CD8-positive, alpha-beta memory T cell (primary cell): ENCODE measurements around the gene BTNL9. TPM values are rescaled to one million over a fixed set of nuclear protein-coding genes. Genes with fewer than 3 reads are reported as not detected.

ENCODE experiments used
- CTCF ChIA-PET: fragments of 350-600 bp; sonication (Branson Sonifier 250); formaldehyde crosslinking; loops from one replicate; lab custom pipeline; 2021; ENCODE audit warnings: antibody characterized with exemption; lab: Charles Lee
- POLR2A ChIA-PET: fragments of 350-600 bp; sonication (Branson Sonifier 250); formaldehyde crosslinking; loops from one replicate; lab custom pipeline; 2021; ENCODE audit warnings: antibody characterized with exemption; lab: Charles Lee
- DNase-seq, 5 donors: peaks; one replicate each; pipeline versions ENCODE4 v3.0.0 to v3.0.0-alpha.2; 2020 to 2022; ENCODE audit warnings: mixed read lengths in 1 of 5
- H3K27ac ChIP-seq: one replicate; pipeline ENCODE4 v1.7.0; 2013; ENCODE audit warnings: low read depth, mild to moderate bottlenecking, low read length, moderate library complexity
- H3K27me3 ChIP-seq: 2 replicates; pipeline ENCODE4 v1.7.0; 2013; ENCODE audit warnings: low read length, mild to moderate bottlenecking; ENCODE audit not compliant: insufficient read depth, poor library complexity, severe bottlenecking
- H3K36me3 ChIP-seq: 2 replicates; pipeline ENCODE4 v1.7.0; 2013; ENCODE audit warnings: mild to moderate bottlenecking, low read length, moderate library complexity; ENCODE audit not compliant: insufficient read depth
- H3K4me1 ChIP-seq: 2 replicates; pipeline ENCODE4 v1.7.0; 2013; ENCODE audit warnings: mild to moderate bottlenecking, low read length, moderate library complexity; ENCODE audit not compliant: insufficient read depth
- H3K4me3 ChIP-seq: 2 replicates; pipeline ENCODE4 v1.7.0; 2013; ENCODE audit warnings: mild to moderate bottlenecking, low read length
- H3K9me3 ChIP-seq: 2 replicates; pipeline ENCODE4 v1.7.0; 2013; ENCODE audit warnings: mild to moderate bottlenecking, low read length
- H3K27ac Mint-ChIP-seq, 8 donors: one replicate each; pipeline ENCODE4 v1.8.0; 2020 to 2021; ENCODE audit warnings: mixed read lengths in 8 of 8, mild to moderate bottlenecking in 6 of 8, inconsistent platforms in 3 of 8, moderate library complexity in 3 of 8
- H3K27me3 Mint-ChIP-seq, 2 donors: one replicate each; pipeline ENCODE4 v1.8.0; 2020 to 2021; ENCODE audit warnings: mixed read lengths in 2 of 2, mild to moderate bottlenecking in 1 of 2, moderate library complexity in 1 of 2
- H3K36me3 Mint-ChIP-seq, 3 donors: one replicate each; pipeline ENCODE4 v1.8.0; 2020 to 2021; ENCODE audit warnings: mixed read lengths in 3 of 3, inconsistent platforms in 1 of 3, mild to moderate bottlenecking in 1 of 3
- H3K4me1 Mint-ChIP-seq, 3 donors: one replicate each; pipeline ENCODE4 v1.8.0; 2020 to 2021; ENCODE audit warnings: mixed read lengths in 3 of 3, inconsistent platforms in 1 of 3, mild to moderate bottlenecking in 1 of 3
- H3K4me3 Mint-ChIP-seq, 7 donors: one replicate each; pipeline ENCODE4 v1.8.0; 2020 to 2021; ENCODE audit warnings: mixed read lengths in 7 of 7, mild to moderate bottlenecking in 6 of 7, moderate library complexity in 4 of 7, inconsistent platforms in 2 of 7
- H3K9me3 Mint-ChIP-seq, 5 donors: one replicate each; pipeline ENCODE4 v1.8.0; 2020 to 2022; ENCODE audit warnings: mixed read lengths in 5 of 5, mild to moderate bottlenecking in 3 of 5, moderate library complexity in 2 of 5, inconsistent platforms in 1 of 5
- polyA plus RNA-seq: library from polyadenylated mRNA; unstranded; fragments of 300-500 nt; fragmentation: Illumina TruSeq; gene quantifications from one replicate; pipeline ENCODE4 v1.2.3, GENCODE V29; 2021
- total RNA-seq, 2 experiments: library from RNA; stranded (reverse); gene quantifications; one replicate each; pipeline ENCODE4 v1.2.3, GENCODE V29; 2021

The BTNL9 gene
- total and polyA plus RNA-seq, 3 experiments from 2014 or later: not detected

DNA sequence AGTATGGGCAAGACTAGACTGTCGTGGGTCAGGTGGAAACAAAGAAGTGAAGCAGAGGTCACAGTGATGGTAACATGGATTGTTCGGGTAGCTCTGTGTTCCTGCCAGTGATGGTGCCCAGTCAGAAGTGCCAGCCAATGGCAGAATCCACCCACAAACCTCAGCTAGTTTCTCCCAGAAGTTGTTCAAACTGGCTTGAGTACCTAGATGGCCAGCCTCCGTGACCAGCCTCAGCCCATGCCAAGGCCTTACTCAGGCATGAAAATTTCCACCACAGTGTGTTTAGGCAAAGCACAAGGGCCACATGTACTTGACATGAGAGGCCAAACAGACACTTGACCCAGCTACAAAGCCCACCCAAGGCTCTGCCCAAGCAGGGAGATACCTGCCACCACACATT is 19.4 kb upstream of the BTNL9 start:
- Mint-ChIP-seq H3K4me1 (no peaks in the 10 kb centered on the region), H3K27me3 (peaks cover 28 to 44% of the 10 kb centered on the region in 2 donors), H3K36me3 (peaks cover 0 to 16% (median 0%) of the 10 kb centered on the region in 3 donors), H3K4me3 (no peak overlapping the region), H3K9me3 (peaks cover 5 to 39% (median 27%) of the 10 kb centered on the region in 5 donors), H3K27ac (no peak overlapping the region)
- Histone ChIP-seq H3K36me3 (no peaks in the 10 kb centered on the region), H3K27me3 (no peaks in the 10 kb centered on the region), H3K4me3 (no peak overlapping the region), H3K4me1 (no peaks in the 10 kb centered on the region), H3K27ac (no peak overlapping the region), H3K9me3 (no peaks in the 10 kb centered on the region)
- CTCF ChIA-PET: no interaction called here
- DNase-seq: no peak
- POLR2A ChIA-PET: no interaction called here

DNA sequence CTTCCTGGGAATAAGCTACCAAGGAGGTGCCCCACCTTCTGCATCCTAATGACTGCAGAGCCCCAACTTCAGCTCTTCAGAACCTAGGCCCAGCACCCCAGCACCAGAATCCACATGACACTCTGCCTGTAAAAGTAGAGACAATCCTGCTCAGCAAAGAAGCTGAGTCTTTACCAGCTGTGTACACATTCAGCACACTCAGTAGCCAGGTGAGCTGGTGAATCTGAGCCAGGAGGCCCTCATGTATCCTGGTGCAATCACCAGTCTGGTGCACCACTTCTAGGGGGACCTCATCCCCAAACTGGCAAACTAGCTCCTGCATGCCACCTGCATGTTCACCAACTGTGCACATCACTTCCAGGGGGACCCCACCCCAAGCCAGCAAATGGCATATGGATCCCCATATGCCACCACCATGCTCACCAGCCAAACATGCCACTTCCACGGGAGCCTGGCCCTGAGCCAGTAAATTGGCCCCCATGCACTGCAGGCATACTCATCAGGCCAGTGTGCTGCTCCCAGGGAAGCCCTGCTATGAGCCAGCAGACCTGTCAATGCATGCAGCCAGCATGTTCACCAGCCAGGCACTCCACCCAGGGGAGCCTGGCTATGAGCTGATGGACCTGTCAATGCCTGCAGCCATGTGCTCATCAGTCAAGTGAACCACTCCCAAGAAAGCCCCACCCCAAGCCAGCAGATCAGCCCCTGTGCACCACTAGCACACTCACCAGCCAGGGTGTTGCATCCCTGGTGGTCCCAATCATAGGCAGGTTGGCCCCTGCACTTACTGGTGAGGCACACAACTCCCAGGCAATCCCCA is 15.6 kb upstream of the BTNL9 start:
- no peaks in the 10 kb centered on the region for H3K36me3 ChIP-seq
- no peak overlapping the region for H3K27ac Mint-ChIP-seq
- no peak overlapping the region for H3K4me3 Mint-ChIP-seq
- no peaks in the 10 kb centered on the region for H3K27me3 ChIP-seq
- POLR2A ChIA-PET: no interaction called here
- CTCF ChIA-PET: no interaction called here
- H3K27me3 Mint-ChIP-seq: peaks cover 30 to 51% of the 10 kb centered on the region in 2 donors
- DNase-seq: no peak
- H3K27ac ChIP-seq: no peak overlapping the region
- H3K4me1 Mint-ChIP-seq: no peaks in the 10 kb centered on the region
- H3K4me1 ChIP-seq: no peaks in the 10 kb centered on the region
- peaks cover 5 to 39% (median 27%) of the 10 kb centered on the region in 5 donors for H3K9me3 Mint-ChIP-seq
- peaks cover 0 to 16% (median 0%) of the 10 kb centered on the region in 3 donors for H3K36me3 Mint-ChIP-seq
- no peak overlapping the region for H3K4me3 ChIP-seq
- H3K9me3 ChIP-seq: no peaks in the 10 kb centered on the region

DNA sequence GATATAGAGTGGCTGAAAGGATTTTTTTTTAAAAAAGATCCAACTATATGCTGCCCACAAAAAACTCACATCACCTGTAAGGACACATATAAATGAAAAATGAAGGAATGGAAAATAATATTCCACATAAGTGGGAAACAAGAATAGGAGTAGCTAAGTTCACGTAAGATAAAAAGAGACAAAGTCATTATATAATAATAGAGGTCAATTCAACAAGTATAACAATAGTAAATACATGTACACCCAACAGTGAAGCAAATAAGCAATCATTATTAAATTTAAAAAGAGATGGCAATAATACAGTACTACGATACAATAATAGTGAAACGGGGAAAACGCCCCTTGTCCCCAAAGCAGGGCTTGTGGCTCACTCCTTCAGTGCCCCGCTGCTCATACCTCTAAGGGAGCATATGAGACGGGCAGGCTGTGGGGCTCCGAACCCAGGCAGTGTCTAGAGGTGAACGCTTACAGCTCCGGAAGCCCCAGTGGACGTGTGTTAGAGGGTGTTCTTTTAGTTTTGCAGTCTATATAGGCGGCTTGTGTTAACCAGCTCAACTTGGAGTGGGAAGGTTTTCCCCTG is 12.5 kb upstream of the BTNL9 start:
- no peaks in the 10 kb centered on the region for H3K36me3 ChIP-seq
- Mint-ChIP-seq H3K4me1 (no peaks in the 10 kb centered on the region), H3K27ac (no peak overlapping the region), H3K4me3 (no peak overlapping the region), H3K9me3 (peaks cover 0 to 21% (median 14%) of the 10 kb centered on the region in 5 donors), H3K36me3 (peaks cover 0 to 5% (median 0%) of the 10 kb centered on the region in 3 donors), H3K27me3 (peaks cover 30 to 55% of the 10 kb centered on the region in 2 donors)
- no peak for DNase-seq
- CTCF ChIA-PET: interaction anchor here (0.7 kb wide), 2 partner anchors 56 to 103 kb away, joined by 3 to 4 read pairs; no protein-coding TSS in a partner anchor
- no peaks in the 10 kb centered on the region for H3K27me3 ChIP-seq
- H3K4me1 ChIP-seq: no peaks in the 10 kb centered on the region
- no peak overlapping the region for H3K27ac ChIP-seq
- POLR2A ChIA-PET: no interaction called here
- H3K4me3 ChIP-seq: no peak overlapping the region
- H3K9me3 ChIP-seq: no peaks in the 10 kb centered on the region

DNA sequence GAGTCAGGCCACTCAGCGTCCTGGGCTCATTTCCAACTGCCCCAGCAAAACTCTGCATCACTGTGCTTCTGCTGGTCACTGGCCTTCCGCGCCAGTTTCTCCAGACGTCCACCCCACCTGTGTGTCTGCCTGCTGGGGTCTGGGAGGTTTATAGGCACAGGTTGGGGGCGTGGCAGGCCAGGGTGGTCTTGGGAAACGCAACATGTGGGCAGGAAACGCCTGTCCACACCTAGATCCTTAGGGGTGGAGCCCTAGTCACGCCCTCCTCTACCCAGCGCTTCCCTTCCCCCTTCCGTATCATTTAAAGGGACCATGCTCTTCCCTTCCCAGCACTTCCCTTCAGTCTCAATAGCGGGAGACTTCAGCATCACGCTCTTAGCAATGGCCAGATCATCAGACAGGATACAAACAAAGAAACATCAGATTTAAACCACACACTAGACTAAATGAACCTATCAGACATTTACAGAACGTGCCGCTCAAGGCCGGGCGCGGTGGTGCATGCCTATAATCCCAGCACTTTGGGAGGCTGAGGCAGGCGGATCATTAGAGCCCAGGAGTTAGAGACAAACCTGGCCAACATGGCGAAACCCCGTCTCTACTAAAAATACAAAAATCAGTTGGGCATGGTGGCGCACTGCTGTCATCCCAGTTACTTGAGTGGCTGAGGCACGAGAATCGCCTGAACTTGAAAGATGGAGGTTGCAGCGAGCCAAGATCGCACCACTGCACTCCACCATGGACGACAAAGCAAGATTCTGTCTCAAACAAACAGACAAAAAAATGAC is 11.8 kb upstream of the BTNL9 start:
- CTCF ChIA-PET: interaction anchor here (0.7 kb wide), 1 partner anchor 56 kb away, joined by 4 read pairs; no protein-coding TSS in a partner anchor
- peaks cover 0 to 14% (median 9%) of the 10 kb centered on the region in 5 donors for H3K9me3 Mint-ChIP-seq
- H3K4me1 Mint-ChIP-seq: no peaks in the 10 kb centered on the region

DNA sequence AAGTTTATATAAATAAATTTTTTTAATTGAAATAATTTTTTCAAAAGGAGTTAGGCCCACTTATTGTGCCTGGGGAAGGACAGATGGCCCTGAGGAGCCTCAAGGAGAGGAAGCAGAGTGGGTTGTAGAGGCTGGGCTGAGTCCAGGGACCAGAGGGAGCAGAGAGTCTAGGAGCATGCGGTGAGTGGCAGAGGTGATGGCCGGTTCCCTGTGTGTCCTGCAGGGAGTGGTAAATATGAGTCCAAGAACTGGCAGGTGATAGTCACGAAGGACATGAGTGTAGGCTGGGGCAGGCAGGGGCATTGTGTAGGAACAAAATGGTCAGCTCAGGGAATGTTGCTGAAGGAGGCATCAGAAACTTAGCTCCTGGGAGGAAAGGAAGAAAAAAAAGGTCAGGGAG is 8.3 kb upstream of the BTNL9 start:
- CTCF ChIA-PET: no interaction called here
- H3K36me3 ChIP-seq: no peaks in the 10 kb centered on the region

More for the DNA sequence above, 11.8 kb upstream of the BTNL9 start:
- Histone ChIP-seq H3K27ac (no peak overlapping the region), H3K4me3 (no peak overlapping the region), H3K36me3 (no peaks in the 10 kb centered on the region), H3K4me1 (no peaks in the 10 kb centered on the region), H3K9me3 (no peaks in the 10 kb centered on the region), H3K27me3 (no peaks in the 10 kb centered on the region)
- Mint-ChIP-seq H3K36me3 (no peaks in the 10 kb centered on the region), H3K27me3 (peaks cover 30 to 55% of the 10 kb centered on the region in 2 donors), H3K27ac (no peak overlapping the region), H3K4me3 (no peak overlapping the region)
- DNase-seq: no peak
- POLR2A ChIA-PET: no interaction called here

DNA sequence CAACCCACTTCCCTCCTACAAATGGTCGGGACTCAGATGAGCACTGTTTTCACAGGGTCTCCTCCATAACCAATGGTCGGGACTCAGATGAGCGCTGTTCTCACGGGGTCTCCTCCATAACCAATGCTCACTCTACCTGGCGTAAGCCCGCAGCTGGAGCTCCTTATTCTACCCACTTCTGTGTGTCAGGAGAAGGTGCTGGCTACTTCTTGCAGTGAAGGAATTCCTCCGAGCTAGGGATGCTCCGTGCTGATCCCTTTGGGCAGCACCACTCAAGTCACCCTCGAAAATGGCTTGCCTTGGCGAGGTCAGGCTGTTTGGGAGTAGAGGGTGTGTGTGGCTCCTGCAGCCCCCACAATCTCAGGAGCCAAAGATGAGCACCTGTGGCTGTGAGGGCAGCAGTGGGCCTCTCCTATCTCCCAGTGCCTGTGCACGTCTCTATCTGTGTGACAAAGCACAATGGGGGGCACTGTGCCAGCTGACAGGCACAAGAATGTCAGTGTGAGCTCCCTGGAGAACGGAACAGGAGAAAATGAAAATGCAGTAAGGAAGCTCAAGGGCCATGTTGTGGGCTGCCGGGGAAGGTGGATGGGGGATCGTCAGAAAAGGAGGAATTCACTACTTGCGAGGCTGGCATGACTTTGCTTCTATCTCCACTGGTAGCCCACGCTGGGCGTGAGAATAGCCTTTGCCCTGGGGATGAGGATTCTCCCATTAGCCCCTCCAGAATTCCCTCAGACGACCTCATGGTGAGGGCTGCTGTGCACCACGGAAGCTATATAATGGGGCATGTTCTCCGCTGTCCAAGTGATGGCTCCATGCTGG is 3.9 kb upstream of the BTNL9 start:
- ChIA-PET POLR2A (no interaction called here), CTCF (no interaction called here)
- Mint-ChIP-seq H3K27me3 (peaks cover 11 to 35% of the 10 kb centered on the region in 2 donors), H3K27ac (no peak overlapping the region), H3K36me3 (no peaks in the 10 kb centered on the region), H3K9me3 (peaks cover 0 to 5% (median 4%) of the 10 kb centered on the region in 5 donors), H3K4me3 (no peak overlapping the region), H3K4me1 (no peaks in the 10 kb centered on the region)
- Histone ChIP-seq H3K9me3 (no peaks in the 10 kb centered on the region), H3K4me1 (no peaks in the 10 kb centered on the region), H3K27ac (no peak overlapping the region), H3K36me3 (no peaks in the 10 kb centered on the region), H3K4me3 (no peak overlapping the region), H3K27me3 (no peaks in the 10 kb centered on the region)
- DNase-seq: no peak

More for the DNA sequence above, 8.3 kb upstream of the BTNL9 start:
- DNase-seq: no peak
- no peaks in the 10 kb centered on the region for H3K4me1 Mint-ChIP-seq
- no peak overlapping the region for H3K4me3 Mint-ChIP-seq
- Histone ChIP-seq H3K4me1 (no peaks in the 10 kb centered on the region), H3K27me3 (no peaks in the 10 kb centered on the region), H3K4me3 (no peak overlapping the region), H3K9me3 (no peaks in the 10 kb centered on the region), H3K27ac (no peak overlapping the region)
- H3K9me3 Mint-ChIP-seq: peaks cover 0 to 5% (median 4%) of the 10 kb centered on the region in 5 donors
- H3K27ac Mint-ChIP-seq: no peak overlapping the region
- POLR2A ChIA-PET: no interaction called here
- H3K27me3 Mint-ChIP-seq: peaks cover 13 to 32% of the 10 kb centered on the region in 2 donors
- no peaks in the 10 kb centered on the region for H3K36me3 Mint-ChIP-seq

DNA sequence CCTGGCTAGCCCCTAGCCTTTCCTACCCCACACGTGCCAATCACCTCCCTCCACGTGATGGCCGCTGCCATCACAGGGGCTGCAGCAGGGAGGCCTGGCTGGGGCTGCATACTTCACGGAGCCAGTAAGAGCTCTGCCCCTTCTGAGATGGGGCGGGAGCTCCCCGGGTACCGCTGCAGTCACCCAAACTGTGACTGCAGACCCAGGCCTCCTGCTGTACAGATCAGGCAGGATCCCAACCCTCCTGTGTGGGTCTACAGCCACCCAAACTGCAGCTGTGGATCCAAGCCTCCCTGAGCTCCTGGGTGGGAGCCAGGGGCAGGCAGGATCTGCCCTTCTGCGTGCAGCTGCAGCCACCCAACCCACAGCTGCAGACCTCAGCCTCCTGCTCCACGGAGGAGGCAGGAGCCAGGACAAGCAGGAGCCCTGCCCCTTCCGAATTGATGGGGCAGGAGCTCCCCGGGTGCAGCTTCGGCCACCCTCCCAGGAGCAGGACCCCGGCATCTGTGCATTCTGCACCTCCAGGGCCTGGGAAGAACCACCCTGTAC is 3.2 kb upstream of the BTNL9 start:
- Histone ChIP-seq H3K36me3 (no peaks in the 10 kb centered on the region), H3K4me3 (no peak overlapping the region), H3K9me3 (no peaks in the 10 kb centered on the region), H3K4me1 (no peaks in the 10 kb centered on the region), H3K27ac (no peak overlapping the region), H3K27me3 (no peaks in the 10 kb centered on the region)
- peaks cover 11 to 35% of the 10 kb centered on the region in 2 donors for H3K27me3 Mint-ChIP-seq
- POLR2A ChIA-PET: no interaction called here
- H3K4me1 Mint-ChIP-seq: no peaks in the 10 kb centered on the region
- no peak for DNase-seq
- no peaks in the 10 kb centered on the region for H3K36me3 Mint-ChIP-seq
- no peak overlapping the region for H3K27ac Mint-ChIP-seq
- CTCF ChIA-PET: no interaction called here
- no peak overlapping the region for H3K4me3 Mint-ChIP-seq
- peaks cover 0 to 1% (median under 1%) of the 10 kb centered on the region in 5 donors for H3K9me3 Mint-ChIP-seq
